Stimulated activated CD8-positive, alpha-beta memory T cell treated with anti-CD3 and anti-CD28 coated beads, Interleukin-2, amount 100 ng/mL, for 48 hours (primary cell): ENCODE data around the gene CLDN14.

Source experiments
- DNase-seq, 2 donors: peaks; one replicate each; pipeline ENCODE4 v3.0.0-alpha.2; 2020; ENCODE audit warnings: low read depth in 2 of 2

The CLDN14 gene

GRCh38 chr21:36479415-36480402, at the start of gene CLDN14:
Gene CLDN14, minus strand, starts transcription at chr21:36480122. Its CDS starts 18,427 bp downstream, at chr21:36461695.
- DNase-seq: no peak

- DNase-seq: no peak
Measured at GRCh38 chr21:36528716-36529115, 48.8 kb upstream of the CLDN14 start.

- no peak for DNase-seq
Measured at GRCh38 chr21:36527317-36527716, 47.4 kb upstream of the CLDN14 start.

- DNase-seq: no peak
Measured at GRCh38 chr21:36526104-36526503, 46.2 kb upstream of the CLDN14 start.

GRCh38 chr21:36524477-36524876, 44.6 kb upstream of the CLDN14 start:
- DNase-seq: no peak

GRCh38 chr21:36522219-36522808, 42.4 kb upstream of the CLDN14 start:
- DNase-seq: no peak

GRCh38 chr21:36518883-36519492, 39.1 kb upstream of the CLDN14 start:
- DNase-seq: no peak

GRCh38 chr21:36517366-36518075, 37.6 kb upstream of the CLDN14 start:
- DNase-seq: no peak

- DNase-seq: no peak
Measured at GRCh38 chr21:36516281-36516680, 36.4 kb upstream of the CLDN14 start.

GRCh38 chr21:36513430-36513829, 33.5 kb upstream of the CLDN14 start:
- DNase-seq: no peak

GRCh38 chr21:36512971-36513370, 33.0 kb upstream of the CLDN14 start:
- no peak for DNase-seq

- DNase-seq: no peak
Measured at GRCh38 chr21:36511484-36512220, 31.7 kb upstream of the CLDN14 start.

GRCh38 chr21:36510911-36511310, 31.0 kb upstream of the CLDN14 start:
- DNase-seq: no peak

GRCh38 chr21:36509973-36510664, 30.2 kb upstream of the CLDN14 start:
- no peak for DNase-seq

- DNase-seq: no peak
Measured at GRCh38 chr21:36508948-36509347, 29.0 kb upstream of the CLDN14 start.

- DNase-seq: no peak
Measured at GRCh38 chr21:36507397-36508018, 27.6 kb upstream of the CLDN14 start.

- DNase-seq: no peak
Measured at GRCh38 chr21:36506482-36506881, 26.6 kb upstream of the CLDN14 start.

- DNase-seq: peak in 1 of 2 donors; percentile 3
Measured at GRCh38 chr21:36504067-36505058, 24.4 kb upstream of the CLDN14 start.

- DNase-seq: no peak
Measured at GRCh38 chr21:36502365-36502764, 22.4 kb upstream of the CLDN14 start.
